NCI-H2107 treated with DMSO at 0.1 percent for 48 hours (cell line): ENCODE measurements around the gene EVA1C.
"Not testable (repeated sequence)": the region's sequence is repeated elsewhere in the genome, so short reads cannot be mapped to it uniquely, and the experiment has no call there.

Source experiments
- DNase-seq: peaks from one replicate; lab custom pipeline; 2025; ENCODE audit not compliant: unreplicated experiment; lab: John Stamatoyannopoulos, UW

Gene EVA1C

DNA sequence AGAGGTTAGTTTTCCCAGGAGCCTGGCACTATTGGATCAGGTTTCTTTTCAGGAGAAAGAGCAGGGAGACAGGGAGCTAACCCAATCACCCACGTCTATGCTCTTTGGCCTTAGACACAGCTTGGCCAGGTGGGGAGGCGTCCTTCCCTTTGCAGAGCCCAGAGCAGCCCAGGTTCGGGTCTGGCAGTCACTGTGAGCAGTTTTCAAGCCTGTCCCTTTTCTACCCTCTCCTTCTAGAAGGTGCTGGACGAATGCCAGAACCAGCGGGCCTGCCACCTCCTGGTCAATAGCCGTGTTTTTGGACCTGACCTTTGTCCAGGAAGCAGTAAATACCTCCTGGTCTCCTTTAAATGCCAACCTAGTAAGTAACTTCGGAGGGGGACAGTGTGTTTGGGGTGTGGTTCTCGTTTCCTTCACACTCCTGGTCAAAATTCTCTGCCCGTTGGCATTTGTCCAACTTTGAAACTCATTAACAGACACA is 44.9 kb downstream of the EVA1C start:
- no peak for DNase-seq

DNA sequence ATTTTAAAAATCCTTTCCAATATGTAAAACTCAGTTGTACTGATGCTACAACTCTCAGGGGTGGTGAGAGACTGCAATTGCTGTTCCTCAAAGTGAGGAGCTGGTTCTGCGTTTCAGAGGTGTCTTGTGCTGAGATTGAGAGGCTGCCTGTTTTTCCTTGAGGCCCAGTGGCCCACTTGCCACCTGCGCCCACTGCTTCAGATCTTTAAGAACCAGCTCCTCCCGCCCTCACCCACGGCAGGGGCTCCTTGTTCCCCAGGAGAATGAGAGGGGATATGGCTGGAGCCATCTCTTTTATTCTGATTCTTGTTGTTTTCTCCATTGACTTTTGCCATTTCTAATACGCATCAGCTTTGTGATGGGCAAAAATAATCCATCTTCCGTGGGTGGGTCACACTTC is 45.5 kb downstream of the EVA1C start:
- DNase-seq: no peak

DNA sequence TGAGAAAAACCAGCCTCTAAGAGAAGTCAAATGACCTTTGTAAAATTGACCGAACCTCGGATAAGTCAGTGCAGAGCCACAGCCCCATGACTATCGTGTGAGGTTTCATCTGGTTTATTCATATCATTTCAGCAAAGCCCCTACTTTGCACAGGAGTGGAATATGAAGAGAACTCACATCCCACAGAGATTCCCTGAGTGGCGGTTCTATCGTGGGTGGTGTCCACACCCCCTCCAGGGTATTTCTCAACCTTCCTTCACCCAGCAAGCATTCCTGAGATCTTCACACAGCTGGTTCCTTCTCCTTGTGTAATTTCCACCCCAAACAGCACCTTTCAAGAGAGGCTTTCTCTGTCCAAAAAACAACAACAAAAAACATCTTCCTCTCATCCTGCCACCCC is 47.5 kb downstream of the EVA1C start:
- DNase-seq: no peak

DNA sequence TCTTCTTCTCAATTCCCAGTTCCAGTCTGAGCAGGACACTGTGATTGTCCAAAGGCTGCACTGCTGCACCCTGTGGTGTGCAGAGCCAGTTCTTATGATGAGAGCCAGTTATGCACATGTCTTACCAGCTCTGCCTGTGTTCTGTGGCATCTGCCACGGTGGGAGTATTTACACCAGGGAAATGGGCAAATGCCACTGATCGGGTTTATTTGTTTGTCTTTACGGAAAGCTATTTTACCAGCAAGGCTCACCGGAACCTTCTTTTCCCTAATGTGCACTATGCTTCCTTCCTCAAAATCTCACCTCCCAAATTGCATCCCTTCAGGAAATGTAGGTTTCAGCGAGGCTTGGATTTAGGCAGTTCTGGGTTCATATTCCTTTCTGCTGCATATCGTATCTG is 49.0 kb downstream of the EVA1C start:
- DNase-seq: no peak

DNA sequence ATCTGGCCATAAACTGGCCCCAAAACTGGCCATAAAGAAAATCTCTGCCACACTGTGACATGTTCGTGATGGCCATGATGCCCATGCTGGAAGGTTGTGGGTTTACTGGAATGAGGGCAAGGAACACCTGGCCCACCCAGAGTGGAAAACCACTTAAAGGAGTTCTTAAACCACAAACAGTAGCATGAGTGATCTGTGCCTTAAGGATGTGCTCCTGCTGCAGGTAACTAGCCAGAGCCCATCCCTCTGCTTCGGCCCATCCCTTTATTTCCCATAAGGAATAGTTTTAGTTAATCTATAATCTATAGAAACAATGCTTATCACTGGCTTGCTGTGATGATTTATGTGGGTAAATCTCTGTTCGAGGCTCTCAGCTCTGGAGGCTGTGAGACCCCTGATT is 50.1 kb downstream of the EVA1C start:
- not testable (repeated sequence) for DNase-seq

DNA sequence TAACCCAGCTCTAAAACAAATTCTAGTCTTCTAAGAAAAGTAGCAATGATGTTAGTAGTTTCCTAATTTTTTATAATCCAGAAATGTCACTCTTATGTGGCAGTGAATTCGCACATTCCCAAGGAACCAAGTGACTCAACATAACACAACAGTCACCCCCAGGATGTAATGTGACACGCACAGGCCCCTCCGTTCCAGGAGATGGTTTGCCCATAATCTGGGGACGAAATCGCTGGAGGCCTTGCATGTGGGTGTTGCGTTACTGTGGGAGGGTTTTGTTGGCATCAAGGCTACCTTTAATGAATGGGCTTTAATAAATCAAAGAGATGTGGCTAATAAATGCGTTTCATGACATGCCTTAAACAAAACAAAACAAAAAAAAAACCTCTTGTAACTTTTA is 50.9 kb downstream of the EVA1C start:
- no peak for DNase-seq

DNA sequence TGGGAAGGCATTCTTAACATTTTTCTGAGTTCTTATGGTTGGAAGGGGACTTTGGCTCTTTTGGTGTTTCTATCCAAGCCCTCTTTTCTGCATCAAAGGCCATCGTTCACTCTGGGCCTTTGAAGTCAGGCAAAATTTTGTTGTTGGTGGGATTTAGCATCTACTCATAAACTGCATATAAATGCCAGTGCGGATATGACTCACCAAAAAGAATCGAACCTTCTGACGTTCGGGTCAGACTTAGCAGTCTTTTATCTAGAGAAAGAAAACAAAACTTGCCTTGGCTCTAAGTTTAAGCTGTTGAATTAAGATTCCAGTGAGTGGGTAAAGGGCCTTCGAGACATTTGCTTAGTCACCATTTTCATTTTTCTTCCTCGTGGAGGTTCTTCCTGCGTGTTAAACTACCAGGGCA is 51.4 kb downstream of the EVA1C start:
- no peak for DNase-seq

DNA sequence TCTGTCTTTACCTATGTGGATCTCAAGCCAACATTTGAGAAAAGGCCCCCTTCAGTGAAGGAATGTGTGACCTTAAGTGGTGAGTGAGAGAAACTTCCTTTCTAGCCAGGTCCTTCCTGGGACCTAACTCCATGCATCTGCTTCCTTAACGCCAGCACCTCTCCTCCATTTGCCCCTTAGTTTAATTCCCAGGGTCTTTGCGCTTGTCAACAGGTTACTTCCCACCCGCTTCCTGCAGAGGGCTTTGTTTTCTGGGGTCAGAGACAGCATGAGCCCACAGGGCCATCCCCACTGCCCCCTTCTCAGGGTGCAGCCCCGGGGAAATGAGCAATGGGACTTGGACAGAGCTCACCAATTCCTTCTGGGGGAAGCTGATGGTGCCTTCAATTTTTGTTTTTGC is 54.8 kb downstream of the EVA1C start:
- no peak for DNase-seq

DNA sequence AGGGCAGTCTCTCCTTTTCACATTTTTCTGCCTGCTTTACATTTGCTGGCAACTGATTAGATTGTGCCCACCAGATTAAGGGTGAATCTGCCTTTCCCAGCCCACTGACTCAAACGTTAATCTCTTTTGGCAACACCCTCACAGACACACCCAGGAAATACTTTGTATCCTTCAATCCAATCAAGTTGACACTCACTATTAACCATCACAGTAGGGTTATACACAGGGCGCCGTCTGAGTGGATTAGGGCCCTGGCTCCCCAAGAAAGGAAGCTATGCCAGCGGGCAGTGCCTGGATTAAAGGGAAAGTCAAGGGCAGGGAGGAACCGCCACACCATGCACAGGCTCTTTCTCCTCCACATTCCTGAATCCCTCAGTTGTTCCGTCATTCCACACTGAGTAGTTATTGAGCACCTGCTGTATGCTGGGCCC is 56.2 kb downstream of the EVA1C start:
- DNase-seq: no peak

DNA sequence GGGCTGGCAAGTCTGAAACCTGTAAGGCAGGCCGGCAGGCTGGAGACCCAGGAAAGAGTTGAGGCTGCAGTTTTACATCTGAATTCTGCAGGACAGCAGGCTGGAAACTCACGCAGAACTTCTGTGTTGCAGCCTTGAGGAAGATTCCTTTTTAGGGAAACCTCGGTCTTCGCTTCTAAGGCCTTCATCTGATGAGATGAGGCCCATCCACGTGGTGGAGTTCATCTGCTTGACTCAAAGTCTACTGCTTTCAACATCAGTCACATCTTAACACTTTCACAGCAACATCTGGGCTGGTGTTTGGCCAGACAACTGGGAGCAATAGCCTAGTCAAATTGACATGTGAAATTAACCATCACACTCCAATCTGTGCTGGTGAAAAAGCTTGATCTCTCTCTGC is 57.1 kb downstream of the EVA1C start:
- no peak for DNase-seq

DNA sequence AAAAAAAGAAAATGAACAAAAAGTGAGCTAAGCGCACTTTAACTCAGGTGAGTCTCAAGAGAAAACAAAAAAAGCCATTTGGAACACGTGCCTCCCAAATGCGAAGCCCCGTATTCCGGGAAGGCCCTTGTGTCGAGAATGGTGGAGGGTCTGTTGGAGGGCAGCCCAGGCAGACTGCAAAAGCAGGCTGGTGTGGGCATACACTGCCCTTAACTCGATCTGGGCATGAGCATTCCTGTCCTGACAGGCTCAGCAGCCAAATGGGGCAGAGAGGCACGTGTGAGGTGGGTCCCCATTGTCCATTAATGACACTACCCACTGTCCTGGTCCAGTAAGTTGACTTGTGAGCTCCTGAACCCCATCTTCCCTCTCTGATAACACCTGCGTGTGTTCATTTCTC is 57.7 kb downstream of the EVA1C start:
- DNase-seq: no peak

DNA sequence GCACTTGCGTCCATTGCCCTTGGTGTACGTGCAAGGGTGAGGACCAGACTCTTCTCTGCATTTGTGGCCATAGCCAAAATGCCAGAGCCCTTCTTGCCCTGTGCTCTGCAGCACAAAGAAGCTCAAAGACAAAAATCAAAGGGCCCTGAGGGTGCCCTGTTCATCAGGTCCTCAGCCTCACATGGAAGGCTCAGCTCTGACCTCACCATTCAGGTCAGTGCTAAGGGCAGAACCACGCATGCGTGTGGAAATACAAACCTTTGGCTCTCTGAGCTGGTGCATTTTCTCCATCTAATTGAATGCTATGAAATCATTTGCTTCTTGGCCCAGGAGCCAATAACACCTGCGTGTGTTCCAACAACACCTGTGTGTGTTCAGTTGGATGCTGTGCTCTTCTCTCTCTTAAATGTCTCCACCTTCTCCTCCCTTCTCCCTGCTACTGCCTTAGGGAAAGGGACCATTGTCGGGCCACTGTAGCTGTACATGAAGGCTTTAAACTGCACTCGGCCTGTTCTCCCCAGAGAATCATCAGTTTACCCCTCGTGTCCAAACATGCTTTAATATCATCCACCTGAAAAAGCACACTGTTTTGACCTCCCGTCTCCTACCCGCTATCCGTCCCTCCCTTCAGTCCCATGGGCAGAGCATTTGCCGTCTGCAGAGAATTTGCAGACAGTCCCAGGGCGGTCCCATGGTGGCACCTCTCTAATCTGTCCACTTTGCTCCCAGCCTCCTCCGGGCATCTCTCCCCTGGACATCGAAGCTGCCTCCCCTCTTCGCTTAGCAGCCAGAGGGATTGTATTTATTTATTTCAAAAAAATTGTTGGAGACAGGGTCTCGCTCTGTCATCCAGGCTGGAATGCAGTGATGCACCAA is 60.6 kb downstream of the EVA1C start:
- no peak for DNase-seq

DNA sequence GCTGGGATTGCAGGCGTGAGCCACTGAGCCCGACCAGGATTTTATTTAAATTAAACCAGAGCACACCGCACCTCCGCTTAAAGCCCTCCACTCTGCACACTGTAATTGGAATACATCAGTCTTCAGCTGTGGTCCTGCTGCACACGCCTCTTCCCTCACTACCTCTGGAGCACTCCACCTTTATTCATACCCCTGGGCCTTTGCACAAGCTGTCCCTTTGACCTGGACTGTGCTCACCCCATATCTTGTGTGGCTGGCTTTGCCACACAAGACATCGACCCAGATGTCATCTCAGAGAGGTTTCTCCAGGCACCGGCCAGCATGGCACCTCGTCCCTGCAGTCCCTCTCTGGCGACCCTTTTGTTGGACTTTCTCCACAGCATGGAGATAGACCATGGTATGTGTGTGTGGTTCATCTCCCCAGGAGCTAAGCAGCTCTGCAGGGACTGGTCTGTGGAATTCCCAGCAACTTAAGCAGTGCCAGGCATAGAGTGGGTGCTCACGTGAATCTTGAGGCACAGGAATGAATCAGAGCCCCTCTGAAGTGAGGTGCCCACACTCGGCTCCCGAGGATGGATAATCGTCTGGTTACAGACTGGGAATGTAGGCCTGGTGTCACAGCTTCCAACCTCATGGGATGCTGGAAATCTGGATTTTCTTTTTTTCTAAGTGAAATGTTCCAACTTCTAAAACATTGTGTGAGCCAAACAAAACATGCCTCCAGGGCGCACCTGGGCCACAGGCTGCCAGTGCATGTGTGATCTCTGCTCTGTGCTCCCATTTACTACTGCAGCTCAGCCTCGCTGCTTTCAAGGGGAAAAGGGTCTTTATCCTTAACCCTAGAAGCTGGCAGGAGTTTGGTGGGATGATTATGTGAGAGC is 61.9 kb downstream of the EVA1C start:
- DNase-seq: no peak

DNA sequence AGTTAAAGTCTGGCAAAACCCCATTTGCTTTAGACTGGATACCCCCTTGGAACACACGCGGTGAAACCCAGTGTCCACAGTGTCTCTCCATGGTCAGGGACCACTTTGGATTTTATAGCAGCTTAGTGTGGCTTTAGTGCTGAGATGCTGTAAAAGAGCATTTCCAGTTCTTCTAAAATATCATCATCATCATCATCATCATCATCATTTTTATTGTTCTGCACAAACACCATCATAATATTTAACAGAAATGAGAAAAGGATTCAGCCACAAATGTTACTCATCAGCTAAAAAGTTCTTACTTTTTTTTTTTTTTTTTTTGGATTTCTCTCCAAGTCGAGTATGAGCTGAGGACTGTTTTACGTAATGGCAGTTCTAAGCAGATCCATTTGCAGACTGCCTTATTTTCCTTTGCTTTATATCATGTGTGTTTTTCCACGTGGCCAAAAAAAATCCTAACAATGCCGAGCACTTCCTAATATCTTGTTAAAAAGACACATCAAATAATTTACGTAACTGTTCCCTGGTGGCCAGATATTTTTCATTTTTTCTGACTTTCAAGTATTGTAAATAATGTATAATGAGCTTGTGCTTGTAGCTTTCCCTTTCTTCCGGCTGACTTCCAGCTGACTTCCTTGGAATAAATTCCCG is 62.8 kb downstream of the EVA1C start:
- DNase-seq: no peak

DNA sequence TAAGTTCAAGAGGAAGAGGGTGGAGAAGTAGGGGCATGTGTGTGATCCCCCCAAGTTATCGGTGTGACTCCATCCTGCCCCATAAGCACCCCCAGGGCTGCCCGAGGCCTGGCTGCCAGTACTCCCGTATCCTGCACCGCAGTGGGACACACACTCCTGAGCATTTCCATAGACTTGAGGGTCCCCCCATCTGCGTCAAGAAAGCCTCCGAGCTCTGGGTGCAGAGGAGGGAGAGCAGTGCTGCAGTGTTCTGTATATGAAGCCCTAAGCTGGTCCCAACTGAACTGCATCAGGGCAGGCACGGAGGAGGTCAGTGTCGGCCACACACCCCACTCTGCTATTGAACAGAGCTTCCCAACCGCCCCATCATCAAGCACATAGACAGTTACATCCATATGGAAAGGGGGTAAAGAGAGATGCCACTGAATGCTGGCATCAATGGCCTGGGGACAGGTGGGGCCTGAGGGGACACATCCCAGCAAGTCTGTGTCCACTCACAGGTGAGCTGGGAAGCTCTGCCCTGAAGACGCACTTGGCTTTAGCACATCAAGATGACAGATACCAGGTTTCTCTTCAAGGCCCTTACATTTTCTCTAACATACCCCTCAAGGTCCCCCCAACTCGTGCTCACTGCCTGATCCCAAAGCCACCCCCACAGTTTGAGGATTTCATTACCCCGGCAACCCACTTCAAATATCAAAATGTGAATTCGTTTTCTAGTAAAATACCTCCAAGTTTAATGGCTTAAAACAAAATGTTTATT is 64.3 kb downstream of the EVA1C start:
- no peak for DNase-seq

DNA sequence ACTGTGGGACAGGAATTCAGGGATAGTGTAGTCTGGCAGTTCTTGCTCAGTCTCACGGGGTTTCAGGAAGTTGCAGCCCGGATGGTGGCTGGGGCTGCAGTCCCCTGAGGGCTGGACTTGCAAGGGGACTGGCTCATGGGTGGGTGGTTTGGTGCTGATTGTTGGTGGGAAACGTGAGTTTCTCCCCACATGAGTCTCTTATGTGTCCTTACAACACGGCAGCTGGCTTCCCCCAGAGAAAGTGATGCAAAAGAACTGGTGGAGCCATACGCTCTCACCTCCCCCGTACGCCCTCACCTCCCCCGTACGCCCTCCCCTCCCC is 64.9 kb downstream of the EVA1C start:
- DNase-seq: no peak

DNA sequence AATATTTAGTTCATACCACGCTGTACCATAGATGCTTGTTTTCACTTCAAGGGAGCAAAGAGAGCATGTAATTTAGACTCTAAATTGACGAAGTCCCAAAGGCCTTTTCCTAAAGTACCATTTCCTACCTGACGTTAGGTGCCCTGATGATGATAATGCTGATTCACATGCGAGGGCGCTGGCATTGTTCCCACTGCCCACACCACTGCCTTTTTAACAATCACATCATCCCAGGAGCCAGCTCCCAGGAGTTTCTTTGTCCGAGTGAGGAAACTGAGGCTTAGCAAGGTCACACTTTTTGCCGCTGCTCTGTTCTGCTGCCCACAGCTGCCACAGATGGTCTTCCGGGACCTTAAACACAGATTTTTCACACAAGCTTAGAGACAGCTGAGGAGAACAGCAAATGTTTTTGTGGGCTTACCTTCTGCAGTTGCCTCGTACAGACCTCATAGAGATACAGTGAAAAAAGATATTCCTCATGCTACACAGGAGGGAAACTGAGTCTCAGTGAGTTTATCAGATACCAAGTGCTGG is 69.4 kb downstream of the EVA1C start:
- no peak for DNase-seq

DNA sequence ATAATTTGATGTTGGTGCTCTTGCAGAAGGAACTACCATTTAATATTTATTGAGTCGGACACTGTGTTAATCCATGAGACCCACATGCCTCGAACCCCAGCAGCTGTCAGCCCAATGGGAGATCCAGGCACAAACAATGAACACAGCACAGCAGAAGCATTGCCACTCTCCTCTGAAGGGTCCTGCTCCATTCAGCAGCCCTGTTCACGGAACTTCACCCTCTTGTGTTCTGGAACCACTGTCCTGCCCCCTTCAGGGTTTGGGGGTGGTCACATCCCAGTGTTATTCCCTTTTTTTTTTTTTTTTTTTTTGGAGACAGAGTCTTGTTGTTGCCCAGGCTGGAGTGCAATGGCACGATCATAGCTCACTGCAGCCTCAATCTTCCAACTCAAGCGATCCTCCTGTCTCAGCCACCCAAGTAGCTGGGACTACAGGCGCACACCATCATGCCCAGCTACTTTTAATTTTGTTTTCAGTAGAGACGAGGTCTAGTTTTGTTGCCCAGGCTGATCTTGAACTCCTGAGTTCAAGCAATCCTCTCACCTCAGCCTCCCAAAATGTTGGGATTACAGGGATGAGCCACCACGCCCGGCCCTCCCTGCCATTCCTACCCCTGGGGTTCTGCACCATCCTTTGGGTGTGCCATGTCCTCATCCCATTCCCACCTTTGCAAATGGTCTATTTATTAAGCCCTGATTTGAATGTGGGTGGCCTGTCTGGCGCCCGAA is 70.2 kb downstream of the EVA1C start:
- no peak for DNase-seq

DNA sequence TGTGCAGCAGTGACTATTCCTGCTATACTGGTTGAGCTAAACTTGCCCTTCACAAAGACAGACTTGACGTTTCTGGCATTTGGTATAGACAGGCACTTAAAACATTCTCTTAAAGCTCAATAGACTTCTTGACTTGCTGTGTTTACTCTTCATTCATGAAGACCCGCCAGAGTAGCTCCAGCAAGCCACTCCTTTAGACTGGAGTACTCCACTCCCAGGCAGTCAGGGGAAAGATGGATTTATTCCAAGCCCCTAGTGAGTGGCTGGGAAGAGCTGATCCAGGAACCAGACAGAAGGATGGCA is 70.7 kb downstream of the EVA1C start:
- no peak for DNase-seq

DNA sequence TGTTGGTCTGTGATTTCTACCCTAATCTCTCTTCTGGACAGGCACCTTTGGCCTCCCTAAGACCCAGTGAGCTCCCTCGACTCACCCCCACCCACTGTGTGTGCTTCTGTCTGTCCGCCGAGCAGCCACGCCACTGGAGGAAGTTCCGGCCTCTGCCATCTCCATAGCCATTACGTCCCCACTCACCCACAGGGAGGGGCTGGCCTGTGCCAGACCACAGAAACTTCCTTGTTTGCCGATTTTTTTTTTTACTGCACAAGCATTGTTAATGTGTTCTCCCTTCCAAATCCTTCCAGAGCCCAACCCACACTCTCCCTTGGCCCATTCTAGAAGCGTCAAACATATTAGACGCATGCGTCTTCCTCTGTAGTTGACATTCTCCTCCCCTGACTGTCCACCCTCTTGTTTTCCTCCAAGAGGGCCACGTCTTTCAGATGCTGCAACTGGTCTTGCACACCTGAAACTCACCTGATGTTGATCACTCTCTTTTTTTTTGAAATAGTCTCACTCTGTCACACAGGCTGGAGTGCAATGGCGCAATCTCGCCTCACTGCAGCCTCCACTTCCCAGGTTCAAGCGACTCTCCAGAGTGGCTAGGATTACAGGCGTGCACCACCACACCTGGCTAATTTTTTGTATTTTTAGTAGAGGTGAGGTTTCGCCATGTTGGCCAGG is 72.3 kb downstream of the EVA1C start:
- no peak for DNase-seq
